GM21381 (cell line): ENCODE results near the gene ANLN.
"Not testable (repeated sequence)": the region's sequence is repeated elsewhere in the genome, so short reads cannot be mapped to it uniquely, and the experiment has no call there.

Experiments
- ATAC-seq: cut with Tn5 transposase; IDR thresholded peaks from one replicate; pipeline ENCODE4 v1.9.1; 2021; ENCODE audit warnings: mild to moderate bottlenecking, moderate library complexity; ENCODE audit not compliant: unreplicated experiment

ANLN gene

GRCh38 chr7:36379831-36380504 lies 9.7 kb upstream of the ANLN start:
- ATAC-seq: no peak

- ATAC-seq: no peak
These were observed 8.6 kb upstream of the ANLN start for GRCh38 chr7:36381056-36381455.

DNA sequence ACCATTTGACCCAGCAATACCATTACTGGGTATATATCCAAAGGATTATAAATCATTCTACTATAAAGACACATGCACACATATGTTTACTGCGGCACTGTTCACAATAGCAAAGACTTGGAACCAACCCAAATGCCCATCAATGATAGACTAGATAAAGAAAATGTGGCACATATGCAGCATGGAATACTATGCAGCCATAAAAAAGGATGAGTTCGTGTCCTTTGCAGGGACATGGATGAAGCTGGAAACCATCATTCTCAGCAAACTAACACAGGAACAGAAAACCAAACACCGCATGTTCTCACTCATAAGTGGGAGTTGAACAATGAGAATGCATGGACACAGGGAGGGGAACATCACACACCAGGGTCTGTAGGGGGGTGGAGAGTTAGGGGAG lies 6.4 kb upstream of the ANLN start:
- not testable (repeated sequence) for ATAC-seq

- not testable (repeated sequence) for ATAC-seq
These were observed 4.0 kb upstream of the ANLN start for GRCh38 chr7:36385646-36386045.

DNA sequence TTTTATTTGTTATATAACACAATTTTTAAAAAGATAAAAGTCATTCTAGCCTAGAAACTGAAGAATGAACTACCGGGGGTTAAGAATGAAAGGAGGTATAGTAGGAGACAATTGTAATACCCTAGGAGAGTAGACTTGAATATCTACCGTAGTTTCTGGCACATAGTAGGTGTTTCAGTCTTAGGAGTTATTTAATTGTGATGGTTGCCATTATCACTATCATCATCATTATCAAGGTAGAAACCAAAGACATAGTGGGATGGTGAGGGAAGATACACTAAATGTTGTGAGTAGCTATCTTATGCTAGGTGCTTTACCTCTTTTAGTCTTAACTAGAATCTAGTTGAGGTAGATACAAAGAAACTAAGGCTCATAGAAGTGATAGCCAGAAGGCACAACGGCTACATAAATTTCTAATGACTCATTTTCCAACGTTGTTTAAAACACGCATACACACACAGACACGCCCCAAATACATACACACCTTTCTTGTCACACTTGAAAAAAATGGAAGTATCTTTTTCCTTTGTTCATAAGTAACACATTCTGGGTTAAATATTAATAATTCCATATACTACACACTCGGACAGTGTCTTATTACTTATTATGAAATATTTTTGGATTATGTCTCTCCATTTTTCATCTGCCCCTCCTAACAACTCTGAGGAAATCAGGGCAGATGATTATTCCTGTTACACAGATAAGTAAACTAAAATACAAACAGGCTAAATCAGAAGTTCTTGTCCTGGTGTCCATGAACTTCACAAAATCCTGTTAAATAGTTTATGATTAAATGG lies 2.0 kb upstream of the ANLN start:
- no peak for ATAC-seq

- no peak for ATAC-seq
These were observed 1.2 kb upstream of the ANLN start for GRCh38 chr7:36388423-36388822.

DNA sequence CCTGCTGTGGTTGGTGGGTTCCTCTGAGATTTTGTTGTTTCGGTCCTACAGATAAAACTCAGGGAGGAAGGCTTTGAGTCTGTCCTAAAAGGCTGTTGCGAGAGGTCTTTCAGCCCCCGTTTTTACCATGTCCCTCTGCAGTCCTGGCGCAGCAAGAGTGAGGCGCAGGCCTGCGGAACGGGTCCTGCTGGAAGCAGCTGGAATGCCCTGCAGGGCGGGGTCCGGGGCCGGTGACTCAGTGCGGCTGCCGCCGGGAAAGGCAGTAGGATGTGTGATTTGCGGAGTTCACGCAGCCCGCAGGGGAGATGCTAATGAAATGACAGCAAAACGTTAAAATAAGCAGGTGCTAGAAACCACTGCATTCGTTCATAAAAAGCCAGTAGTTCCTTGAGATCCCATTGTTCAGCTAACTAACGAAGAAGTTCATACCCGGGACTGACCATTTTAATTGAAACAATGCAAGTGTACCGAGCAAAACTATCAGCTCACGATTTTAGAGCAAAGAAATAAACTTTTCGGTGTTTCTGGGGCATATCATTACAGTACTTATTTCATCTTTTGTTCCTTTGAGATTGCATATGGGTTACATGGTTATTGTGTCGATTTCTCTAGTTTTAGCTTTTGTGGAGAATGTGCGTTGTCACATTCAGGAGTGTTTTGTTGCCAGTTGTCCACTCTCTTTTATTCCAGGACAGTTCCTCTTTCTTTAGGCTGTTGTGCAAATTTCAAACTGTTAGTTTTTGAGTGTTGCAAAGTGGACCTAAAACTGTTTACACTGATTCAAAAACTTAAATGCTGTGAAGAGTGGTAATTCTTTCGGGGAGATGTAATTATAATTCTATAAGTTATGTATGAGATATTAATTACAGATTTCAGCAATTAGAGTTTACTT lies 783 bp downstream of the ANLN start:
- ATAC-seq: peak; percentile 30

DNA sequence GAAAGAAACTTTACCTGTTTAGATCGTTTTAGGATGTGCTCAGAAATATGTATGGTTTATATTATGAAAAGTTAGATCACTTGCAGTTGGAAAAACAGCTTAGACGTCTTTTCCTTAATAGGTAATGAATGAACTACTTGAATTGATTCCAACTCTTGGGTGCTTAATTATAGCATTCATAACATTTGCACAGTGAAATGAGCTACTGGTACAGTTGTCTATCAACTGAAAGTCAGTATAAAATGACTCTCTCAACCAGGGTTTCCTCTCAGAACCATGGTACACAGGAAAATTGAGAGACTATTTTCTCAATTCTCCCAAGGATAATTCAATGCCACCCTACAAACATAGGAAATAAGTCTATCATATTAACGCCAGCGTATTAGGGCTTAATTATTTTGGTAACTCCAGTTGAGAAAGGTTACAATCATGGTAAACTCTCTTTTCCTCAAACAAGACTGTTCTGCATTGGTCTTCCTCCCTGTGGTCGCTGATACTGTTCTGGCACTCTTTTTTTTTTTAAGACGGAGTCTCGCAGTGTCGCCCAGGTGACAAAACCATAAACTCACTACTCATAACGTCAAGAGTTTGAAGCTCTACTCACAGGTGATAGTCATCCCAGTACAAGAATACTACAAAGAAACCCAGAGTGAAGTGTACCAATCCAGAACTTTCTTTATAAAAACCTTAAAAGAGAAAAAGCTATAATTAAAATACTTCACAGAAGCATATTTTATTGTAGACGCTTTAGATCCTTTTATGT lies 2.0 kb downstream of the ANLN start:
- ATAC-seq: peak; percentile 37

- no peak for ATAC-seq
These were observed 4.2 kb downstream of the ANLN start for GRCh38 chr7:36393826-36394225.

- ATAC-seq: no peak
These were observed 5.7 kb downstream of the ANLN start for GRCh38 chr7:36395171-36395894.

DNA sequence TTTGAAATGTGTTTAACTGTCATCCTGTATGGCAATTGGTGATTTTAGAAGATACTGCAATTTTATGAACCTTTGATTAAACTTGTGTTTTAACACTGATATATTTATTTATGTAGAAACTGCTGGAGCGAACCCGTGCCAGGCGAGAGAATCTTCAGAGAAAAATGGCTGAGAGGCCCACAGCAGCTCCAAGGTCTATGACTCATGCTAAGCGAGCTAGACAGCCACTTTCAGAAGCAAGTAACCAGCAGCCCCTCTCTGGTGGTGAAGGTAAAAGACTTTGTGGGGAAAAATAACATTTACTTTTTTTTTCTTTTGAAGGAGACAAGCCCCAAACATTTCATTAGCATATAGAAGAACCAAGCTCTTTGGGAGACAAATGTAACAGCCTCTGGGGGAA lies 6.5 kb downstream of the ANLN start:
- no peak for ATAC-seq

GRCh38 chr7:36400036-36400435 lies 10.4 kb downstream of the ANLN start:
- ATAC-seq: no peak

DNA sequence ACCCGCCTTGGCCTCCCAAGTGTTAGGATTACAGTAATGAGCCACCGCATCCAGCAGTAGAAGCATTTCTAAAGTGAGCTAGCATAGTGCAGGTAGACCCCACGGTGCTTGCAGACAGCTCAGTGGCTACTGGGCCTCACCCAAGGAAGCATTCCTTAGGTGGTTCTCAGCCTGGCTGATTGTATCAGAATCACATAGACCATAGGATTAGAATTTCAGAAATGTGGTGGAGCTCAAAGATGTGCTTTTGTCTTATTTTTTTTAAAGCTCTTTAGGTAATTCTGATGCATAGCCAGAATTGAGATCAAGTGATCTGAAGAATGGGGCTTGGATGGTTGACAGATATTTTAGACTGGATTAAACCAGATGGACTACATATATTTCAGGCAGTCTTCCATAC lies 10.9 kb downstream of the ANLN start:
- no peak for ATAC-seq

GRCh38 chr7:36403452-36403851 lies 13.8 kb downstream of the ANLN start:
- ATAC-seq: no peak

- no peak for ATAC-seq
These were observed 15.2 kb downstream of the ANLN start for GRCh38 chr7:36404639-36405408.

DNA sequence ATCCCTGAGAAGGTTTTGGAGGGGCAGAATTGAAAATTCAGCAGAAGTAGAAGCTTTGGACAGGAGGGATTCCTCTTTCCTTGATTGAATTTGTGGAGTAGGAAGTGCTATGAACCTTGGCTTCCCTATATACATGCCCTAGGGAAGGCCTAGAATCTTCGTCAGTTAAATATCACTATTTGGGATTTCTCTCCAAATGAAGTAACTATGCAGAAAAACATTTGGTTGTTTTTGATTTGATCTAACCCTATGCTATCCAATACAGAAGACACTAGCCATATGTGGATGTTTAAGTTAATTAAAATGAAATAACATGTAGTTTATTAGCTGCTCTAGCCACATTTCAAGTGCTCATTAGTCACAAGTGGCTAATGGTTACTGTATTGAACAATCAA lies 15.7 kb downstream of the ANLN start:
- ATAC-seq: no peak

- no peak for ATAC-seq
These were observed 16.5 kb downstream of the ANLN start for GRCh38 chr7:36406156-36406555.

DNA sequence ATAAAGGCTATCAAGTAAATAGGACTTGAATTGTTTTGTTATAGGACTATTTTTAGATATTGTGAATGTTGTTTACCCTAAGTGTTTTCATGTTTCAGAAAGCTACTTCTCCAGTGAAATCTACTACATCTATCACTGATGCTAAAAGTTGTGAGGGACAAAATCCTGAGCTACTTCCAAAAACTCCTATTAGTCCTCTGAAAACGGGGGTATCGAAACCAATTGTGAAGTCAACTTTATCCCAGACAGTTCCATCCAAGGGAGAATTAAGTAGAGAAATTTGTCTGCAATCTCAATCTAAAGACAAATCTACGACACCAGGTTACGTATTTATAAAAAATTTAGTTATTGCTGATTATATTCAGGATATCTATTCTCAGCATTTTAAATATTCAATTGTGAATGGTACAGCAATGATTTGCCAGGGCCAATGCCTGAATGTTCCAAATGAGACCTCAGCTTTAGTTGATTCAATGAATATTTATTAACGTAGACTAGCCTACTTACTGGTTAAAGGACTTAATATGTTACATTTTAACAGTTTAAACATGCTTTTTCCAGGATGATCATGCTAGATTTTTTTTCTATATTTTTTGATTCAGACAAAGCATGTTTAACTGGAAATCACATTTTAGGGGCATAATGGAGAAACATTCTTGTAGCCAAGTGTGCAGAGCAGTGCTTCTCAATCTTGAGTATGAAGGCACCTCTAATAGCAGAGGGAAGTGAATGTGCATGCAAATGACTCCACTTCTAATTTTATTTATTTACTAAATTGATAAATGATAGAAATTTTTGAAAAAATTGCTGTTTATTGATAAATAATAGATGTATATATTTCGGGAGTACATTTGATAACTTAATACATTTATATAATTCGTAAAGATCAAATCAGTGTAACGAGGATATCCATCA lies 18.2 kb downstream of the ANLN start:
- no peak for ATAC-seq
